K562 (cell line): Measurements from ENCODE around the gene PCNX2. TPM values are rescaled to one million over a fixed set of nuclear protein-coding genes. Genes with fewer than 3 reads are reported as not detected.

ENCODE experiments used
- BMI1 ChIP-seq: fragments of 150-350 bp; IDR thresholded peaks from 2 replicates; pipeline ENCODE4 v1.6.1; 2014; ENCODE audit warnings: low read length
- CBX3 ChIP-seq, 2 experiments: IDR thresholded peaks; 1 replicate in 1 of 2; 2 replicates in 1 of 2; pipeline ENCODE4 v1.6.1; 2012; ENCODE audit warnings: inconsistent platforms in 2 of 2, low read length in 2 of 2, borderline replicate concordance in 1 of 2, control low read depth in 1 of 2
- CTBP1 ChIP-seq: fragments of 450-650 bp; IDR thresholded peaks from 2 replicates; pipeline ENCODE4 v1.6.1; 2016; ENCODE audit warnings: borderline replicate concordance
- FUS ChIP-seq: fragments of 200-400 bp; formaldehyde crosslinking; optimal IDR thresholded peaks from 2 replicates; pipeline ENCODE3; 2017; ENCODE audit warnings: low read depth, low read length
- NFIX ChIP-seq: fragments of 250-450 bp; sonication (Bioruptor Pico); IDR thresholded peaks from 2 replicates; pipeline ENCODE4 v1.4.0; 2020; ENCODE audit warnings: low read depth, mild to moderate bottlenecking, moderate library complexity
- NUFIP1 ChIP-seq: fragments of 450-650 bp; IDR thresholded peaks from 2 replicates; pipeline ENCODE4 v1.6.1; 2018; ENCODE audit not compliant: partially characterized antibody
- PHB2 ChIP-seq: fragments of 450-650 bp; IDR thresholded peaks from 2 replicates; pipeline ENCODE4 v1.6.1; 2017; ENCODE audit warnings: low read depth
- PHF8 ChIP-seq: fragments of 200-600 bp; sonication (generic); IDR thresholded peaks from 2 replicates; pipeline ENCODE4 v1.6.1; 2012; ENCODE audit warnings: mixed run types, mild to moderate bottlenecking, inconsistent platforms, low read length, moderate library complexity, borderline replicate concordance
- POLR2G ChIP-seq: fragments of 200-400 bp; formaldehyde crosslinking; IDR thresholded peaks from 2 replicates; pipeline ENCODE4 v1.6.1; 2017; ENCODE audit warnings: low read depth, mild to moderate bottlenecking, antibody characterized with exemption, low read length, moderate library complexity
- TGIF2 ChIP-seq: sonication (generic); formaldehyde crosslinking; IDR thresholded peaks from 2 replicates; pipeline ENCODE4 v1.8.1; 2022; ENCODE audit warnings: mild to moderate bottlenecking, missing genetic modification reagents, moderate library complexity
- ZNF217 ChIP-seq: sonication (generic); formaldehyde crosslinking; IDR thresholded peaks from 2 replicates; pipeline ENCODE4 v1.8.0; 2022; ENCODE audit warnings: mild to moderate bottlenecking, missing genetic modification reagents
- ZNF444 ChIP-seq: fragments of 250-450 bp; sonication (Bioruptor Pico); IDR thresholded peaks from 2 replicates; pipeline ENCODE4 v1.4.0; 2020; ENCODE audit warnings: mild to moderate bottlenecking, moderate library complexity
- polyA plus RNA-seq, 8 experiments: library from polyadenylated mRNA; depleted of rRNA in 4 of 8; stranded (reverse) in 5 of 8; unstranded in 3 of 8; fragments of >200 nt; fragmentation: Nextera tagmentation in 2 of 8; fragmentation: Illumina TruSeq in 1 of 8; extraction: Ambion mirVana in 2 of 8; extraction: Trizol in 1 of 8; gene quantifications; 2 replicates each; pipeline versions ENCODE4 v1.2.1 to v1.2.3, GENCODE V29; 2011 to 2014; ENCODE audit warnings: inconsistent platforms in 1 of 8, missing spikeins in 1 of 8
- total RNA-seq, 7 experiments: library from RNA; depleted of rRNA in 6 of 7; stranded (reverse); fragments of >200 nt in 6 of 7; fragmentation: Illumina TruSeq in 2 of 7; extraction: Trizol in 2 of 7; gene quantifications; 2 replicates each; pipeline versions ENCODE4 v1.2.1 to v1.2.3, GENCODE V29; 2011 to 2021; ENCODE audit warnings: low replicate concordance in 1 of 7
- TF ChIP-seq, protein P1 (sequence below): fragments of 450-650 bp; IDR thresholded peaks from 2 replicates; pipeline ENCODE4 v1.6.1; 2014; ENCODE audit warnings: low read depth, mild to moderate bottlenecking, moderate library complexity, borderline replicate concordance
- TF ChIP-seq, protein P2 (sequence below): fragments of 200-800 bp; sonication (Bioruptor generic); IDR thresholded peaks from 2 replicates; pipeline ENCODE4 v1.6.1; 2017; ENCODE audit warnings: missing genetic modification characterization, missing compliant biosample characterization
- TF ChIP-seq, protein P3 (sequence below): fragments of 250-450 bp; sonication (Bioruptor Pico); IDR thresholded peaks from 2 replicates; pipeline ENCODE4 v1.5.1; 2021; ENCODE audit warnings: mild to moderate bottlenecking
- TF ChIP-seq, protein P4 (sequence below): sonication (generic); formaldehyde crosslinking; IDR thresholded peaks from 2 replicates; pipeline ENCODE4 v1.4.0; 2020; ENCODE audit warnings: mild to moderate bottlenecking, missing genetic modification reagents
- TF ChIP-seq, protein P5 (sequence below): fragments of 450-650 bp; IDR thresholded peaks from 2 replicates; pipeline ENCODE4 v1.7.1; 2018; ENCODE audit warnings: mild to moderate bottlenecking, low read depth; ENCODE audit not compliant: partially characterized antibody

PCNX2 gene
- total and polyA plus RNA-seq, 9 of the 15 experiments (the other 6 are each of a cell fraction or from before 2014, with no cell fraction given) = 0.07 to 0.33 TPM; not detected in 7

DNA sequence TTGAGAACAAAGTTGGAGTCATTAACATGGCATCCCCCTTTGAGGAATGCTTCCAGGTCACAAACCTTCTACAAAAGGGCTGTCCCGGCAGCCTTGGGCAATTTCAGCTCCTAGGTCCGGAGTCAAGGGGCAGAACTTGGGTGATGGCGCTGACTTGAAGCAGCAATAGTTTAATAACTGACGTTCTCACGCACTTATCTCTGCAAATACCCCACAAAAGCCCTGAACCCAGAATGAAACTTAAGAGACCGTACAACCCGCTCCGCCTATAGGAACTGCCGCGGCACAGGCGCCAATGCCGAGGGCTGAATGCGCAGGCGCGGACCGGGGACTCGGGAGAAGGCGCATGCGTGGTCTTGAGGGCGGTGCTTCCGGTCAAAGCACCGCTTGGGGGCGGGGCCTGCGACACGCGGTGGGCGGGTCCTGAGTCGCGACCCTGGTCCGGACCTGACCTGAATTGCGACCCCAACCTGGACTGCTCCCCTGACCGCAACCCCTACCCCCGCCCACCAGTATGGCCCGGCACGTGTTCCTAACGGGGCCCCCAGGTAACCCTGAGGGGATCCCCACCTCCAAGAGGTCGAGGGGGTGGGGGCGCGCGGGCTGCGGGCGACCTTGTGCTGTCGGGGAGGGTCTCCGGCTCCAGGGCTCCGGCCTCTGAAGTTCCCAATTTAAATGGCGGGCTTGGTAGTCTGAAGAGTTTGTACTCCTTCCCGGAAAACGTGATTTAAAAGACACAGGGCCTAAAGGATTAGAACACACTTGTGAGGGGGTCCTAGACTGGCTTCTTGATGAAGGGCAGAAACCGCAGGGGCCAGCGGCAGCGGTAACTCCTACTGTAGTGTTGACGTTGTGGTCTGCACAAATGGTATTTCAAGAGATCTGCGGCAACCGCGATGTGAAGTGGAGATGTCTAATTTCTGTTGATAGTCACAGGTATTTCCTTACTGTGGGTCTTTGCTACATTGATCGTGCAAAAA, 345.0 kb downstream of the PCNX2 start, which contains the start of gene NTPCR (continued):
- TF ChIP-seq, protein P1, sequence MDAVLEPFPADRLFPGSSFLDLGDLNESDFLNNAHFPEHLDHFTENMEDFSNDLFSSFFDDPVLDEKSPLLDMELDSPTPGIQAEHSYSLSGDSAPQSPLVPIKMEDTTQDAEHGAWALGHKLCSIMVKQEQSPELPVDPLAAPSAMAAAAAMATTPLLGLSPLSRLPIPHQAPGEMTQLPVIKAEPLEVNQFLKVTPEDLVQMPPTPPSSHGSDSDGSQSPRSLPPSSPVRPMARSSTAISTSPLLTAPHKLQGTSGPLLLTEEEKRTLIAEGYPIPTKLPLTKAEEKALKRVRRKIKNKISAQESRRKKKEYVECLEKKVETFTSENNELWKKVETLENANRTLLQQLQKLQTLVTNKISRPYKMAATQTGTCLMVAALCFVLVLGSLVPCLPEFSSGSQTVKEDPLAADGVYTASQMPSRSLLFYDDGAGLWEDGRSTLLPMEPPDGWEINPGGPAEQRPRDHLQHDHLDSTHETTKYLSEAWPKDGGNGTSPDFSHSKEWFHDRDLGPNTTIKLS = 0 out of 2 replicates have a peak, but pooled peaks have one; percentile 41
- TF ChIP-seq FUS = no peak
- TF ChIP-seq, protein P2, sequence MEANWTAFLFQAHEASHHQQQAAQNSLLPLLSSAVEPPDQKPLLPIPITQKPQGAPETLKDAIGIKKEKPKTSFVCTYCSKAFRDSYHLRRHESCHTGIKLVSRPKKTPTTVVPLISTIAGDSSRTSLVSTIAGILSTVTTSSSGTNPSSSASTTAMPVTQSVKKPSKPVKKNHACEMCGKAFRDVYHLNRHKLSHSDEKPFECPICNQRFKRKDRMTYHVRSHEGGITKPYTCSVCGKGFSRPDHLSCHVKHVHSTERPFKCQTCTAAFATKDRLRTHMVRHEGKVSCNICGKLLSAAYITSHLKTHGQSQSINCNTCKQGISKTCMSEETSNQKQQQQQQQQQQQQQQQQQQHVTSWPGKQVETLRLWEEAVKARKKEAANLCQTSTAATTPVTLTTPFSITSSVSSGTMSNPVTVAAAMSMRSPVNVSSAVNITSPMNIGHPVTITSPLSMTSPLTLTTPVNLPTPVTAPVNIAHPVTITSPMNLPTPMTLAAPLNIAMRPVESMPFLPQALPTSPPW (CRISPR knock-in tag) = peak; percentile 65
- TF ChIP-seq ZNF444 (CRISPR knock-in tag) = no peak
- no peak for TF ChIP-seq NFIX (CRISPR knock-in tag)
- peak; percentile 88 for TF ChIP-seq POLR2G
- no peak for TF ChIP-seq ZNF217 (CRISPR knock-in tag)
- TF ChIP-seq, protein P3, sequence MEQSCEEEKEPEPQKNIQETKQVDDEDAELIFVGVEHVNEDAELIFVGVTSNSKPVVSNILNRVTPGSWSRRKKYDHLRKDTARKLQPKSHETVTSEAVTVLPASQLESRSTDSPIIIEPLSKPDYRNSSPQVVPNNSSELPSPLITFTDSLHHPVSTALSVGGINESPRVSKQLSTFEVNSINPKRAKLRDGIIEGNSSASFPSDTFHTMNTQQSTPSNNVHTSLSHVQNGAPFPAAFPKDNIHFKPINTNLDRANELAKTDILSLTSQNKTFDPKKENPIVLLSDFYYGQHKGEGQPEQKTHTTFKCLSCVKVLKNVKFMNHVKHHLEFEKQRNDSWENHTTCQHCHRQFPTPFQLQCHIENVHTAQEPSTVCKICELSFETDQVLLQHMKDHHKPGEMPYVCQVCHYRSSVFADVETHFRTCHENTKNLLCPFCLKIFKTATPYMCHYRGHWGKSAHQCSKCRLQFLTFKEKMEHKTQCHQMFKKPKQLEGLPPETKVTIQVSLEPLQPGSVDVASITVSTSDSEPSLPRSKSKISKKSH (CRISPR knock-in tag) = no peak
- TF ChIP-seq, protein P4, sequence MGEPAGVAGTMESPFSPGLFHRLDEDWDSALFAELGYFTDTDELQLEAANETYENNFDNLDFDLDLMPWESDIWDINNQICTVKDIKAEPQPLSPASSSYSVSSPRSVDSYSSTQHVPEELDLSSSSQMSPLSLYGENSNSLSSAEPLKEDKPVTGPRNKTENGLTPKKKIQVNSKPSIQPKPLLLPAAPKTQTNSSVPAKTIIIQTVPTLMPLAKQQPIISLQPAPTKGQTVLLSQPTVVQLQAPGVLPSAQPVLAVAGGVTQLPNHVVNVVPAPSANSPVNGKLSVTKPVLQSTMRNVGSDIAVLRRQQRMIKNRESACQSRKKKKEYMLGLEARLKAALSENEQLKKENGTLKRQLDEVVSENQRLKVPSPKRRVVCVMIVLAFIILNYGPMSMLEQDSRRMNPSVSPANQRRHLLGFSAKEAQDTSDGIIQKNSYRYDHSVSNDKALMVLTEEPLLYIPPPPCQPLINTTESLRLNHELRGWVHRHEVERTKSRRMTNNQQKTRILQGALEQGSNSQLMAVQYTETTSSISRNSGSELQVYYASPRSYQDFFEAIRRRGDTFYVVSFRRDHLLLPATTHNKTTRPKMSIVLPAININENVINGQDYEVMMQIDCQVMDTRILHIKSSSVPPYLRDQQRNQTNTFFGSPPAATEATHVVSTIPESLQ (CRISPR knock-in tag) = no peak
- no peak; the same call in 1 of the 2 replicates for TF ChIP-seq CTBP1
- TF ChIP-seq PHF8 = peak; percentile 72; the same call in 1 of the 2 replicates
- no peak for TF ChIP-seq PHB2
- no peak for TF ChIP-seq NUFIP1
- no peak for TF ChIP-seq BMI1
- TF ChIP-seq CBX3 (IDR thresholded peaks at IDR 0.05; ENCODE audit: borderline replicate concordance in 1 of 2, low read length in 2 of 2) = no peak; a peak in 1 of 3 replicates
- TF ChIP-seq, protein P5, sequence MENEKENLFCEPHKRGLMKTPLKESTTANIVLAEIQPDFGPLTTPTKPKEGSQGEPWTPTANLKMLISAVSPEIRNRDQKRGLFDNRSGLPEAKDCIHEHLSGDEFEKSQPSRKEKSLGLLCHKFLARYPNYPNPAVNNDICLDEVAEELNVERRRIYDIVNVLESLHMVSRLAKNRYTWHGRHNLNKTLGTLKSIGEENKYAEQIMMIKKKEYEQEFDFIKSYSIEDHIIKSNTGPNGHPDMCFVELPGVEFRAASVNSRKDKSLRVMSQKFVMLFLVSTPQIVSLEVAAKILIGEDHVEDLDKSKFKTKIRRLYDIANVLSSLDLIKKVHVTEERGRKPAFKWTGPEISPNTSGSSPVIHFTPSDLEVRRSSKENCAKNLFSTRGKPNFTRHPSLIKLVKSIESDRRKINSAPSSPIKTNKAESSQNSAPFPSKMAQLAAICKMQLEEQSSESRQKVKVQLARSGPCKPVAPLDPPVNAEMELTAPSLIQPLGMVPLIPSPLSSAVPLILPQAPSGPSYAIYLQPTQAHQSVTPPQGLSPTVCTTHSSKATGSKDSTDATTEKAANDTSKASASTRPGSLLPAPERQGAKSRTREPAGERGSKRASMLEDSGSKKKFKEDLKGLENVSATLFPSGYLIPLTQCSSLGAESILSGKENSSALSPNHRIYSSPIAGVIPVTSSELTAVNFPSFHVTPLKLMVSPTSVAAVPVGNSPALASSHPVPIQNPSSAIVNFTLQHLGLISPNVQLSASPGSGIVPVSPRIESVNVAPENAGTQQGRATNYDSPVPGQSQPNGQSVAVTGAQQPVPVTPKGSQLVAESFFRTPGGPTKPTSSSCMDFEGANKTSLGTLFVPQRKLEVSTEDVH = no peak
- TF ChIP-seq TGIF2 (CRISPR knock-in tag) = peak; percentile 67; the same call in 1 of the 2 replicates
